ENCODE data around the gene KRT6A.
"Not testable (repeated sequence)": the region's sequence is repeated elsewhere in the genome, so short reads cannot be mapped to it uniquely, and the experiment has no call there.

Gene KRT6A

DNA sequence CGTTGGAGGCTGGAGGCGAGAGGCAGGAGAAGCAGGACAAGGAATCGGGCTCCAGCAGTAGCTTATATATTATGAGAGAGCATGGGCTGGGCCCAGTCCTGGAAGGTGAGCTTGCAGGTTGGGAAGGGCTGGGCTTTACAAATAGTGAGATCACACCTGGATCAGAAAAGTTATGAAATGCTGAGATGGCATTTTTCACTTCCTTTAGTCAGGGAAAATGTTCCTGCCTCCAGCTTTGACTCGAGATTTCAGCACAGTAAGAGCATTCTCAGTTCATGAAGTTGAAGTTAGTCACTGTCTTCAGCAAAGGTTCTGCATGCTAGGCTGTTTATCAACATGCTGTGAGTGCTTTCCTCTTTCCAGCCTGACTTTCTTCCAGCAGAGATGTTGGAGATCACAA, 19.3 kb downstream of the KRT6A start, which contains the start of gene KRT6C:
Gene KRT6C (minus strand): TSS at position 38 of the 400 bp plus-strand sequence. CDS start 68 bp downstream, outside the sequence.
- DNase-seq, result no peak

DNA sequence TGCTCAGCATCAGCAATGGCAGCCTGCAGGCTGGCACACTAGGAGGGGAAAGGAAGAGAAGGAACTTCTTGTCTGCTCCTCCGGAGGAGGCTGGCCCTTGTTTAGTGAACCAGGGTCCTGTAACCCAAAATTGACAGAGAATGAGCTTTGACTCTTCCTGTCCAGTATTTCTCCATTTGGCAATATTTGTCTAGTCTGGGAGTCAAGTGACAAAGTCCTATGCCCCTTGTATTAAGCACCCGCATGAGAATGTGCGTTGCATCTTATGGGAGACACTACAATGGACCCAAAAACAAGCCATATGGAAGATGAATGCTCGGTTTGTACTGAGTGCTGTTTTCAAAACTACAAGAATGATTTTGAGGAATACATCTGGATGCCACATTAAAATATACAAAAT, 23.2 kb downstream of the KRT6A start:
- no peak for DNase-seq

DNA sequence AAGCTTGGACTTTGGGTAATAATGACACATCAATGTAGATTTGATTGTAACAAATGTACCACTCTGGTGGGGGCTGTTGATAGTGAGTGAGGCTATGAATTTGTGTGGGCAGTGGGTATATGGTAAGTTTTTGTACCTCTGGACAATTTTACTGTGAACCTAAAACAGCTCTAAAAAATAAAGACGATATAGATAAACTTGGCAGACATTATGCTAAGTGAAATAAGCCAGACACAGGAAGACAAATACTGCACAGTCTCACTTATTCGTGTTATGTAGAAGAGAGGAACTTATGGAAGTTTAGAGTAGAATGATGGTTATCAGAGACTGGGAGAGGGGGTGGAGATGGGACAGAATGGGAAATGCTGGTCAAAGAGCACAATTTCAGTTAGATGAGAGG, 28.2 kb downstream of the KRT6A start:
- no peak for DNase-seq

DNA sequence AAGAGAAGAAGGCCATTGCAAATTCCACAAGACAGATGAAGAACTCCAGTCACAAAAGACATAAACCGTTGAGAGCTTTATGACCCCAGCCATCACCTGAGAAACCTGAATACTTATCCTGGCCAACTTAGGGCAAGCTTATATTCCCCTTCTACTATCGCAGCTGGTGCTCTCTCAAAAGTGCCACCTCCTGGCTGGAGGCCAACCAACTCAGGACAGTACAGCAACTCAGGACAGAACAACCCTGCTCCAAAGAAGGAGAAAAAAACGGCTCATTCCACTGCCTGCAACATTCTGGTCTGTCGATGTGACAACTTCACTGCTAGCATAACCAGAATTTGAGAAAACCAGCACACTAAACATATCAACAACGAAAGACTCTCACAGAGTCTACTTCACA, 31.4 kb downstream of the KRT6A start:
- no peak for DNase-seq

DNA sequence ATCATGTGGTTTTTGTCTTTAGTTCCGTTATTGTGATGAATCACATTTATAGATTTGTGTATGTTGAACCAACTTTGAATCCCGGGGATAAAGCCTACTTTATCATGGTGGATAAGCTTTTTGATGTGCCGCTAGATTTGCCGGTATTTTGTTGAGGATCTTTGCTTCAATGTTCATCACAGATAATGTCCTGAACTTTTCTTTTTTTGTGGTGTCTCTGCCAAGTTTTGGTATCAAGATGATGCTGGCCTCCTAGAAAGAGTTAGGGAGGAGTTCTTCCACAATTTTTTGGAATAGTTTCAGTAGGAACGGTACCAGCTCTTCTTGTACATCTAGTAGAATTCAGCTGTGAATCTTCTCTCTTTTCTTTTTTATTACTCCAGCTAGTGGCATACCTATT, 34.2 kb downstream of the KRT6A start:
- no peak for DNase-seq

DNA sequence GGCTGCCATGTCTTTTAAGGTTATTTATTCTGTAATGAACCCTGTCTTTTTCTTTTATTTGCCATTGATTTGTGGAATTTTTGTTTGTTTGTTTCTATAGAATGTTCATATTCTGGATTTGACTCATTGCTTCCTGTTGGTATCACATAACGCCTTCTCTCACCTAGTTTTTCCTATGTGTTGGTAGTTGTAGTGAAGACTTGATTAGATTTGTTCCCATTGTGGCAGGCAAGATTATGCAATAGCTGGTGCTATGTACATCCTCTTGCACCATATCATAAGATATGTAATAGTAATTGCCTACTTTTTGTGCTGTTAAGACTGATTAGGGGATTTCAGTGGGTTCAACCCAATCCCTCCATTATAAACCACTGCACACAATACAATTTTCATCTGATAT, 37.2 kb downstream of the KRT6A start:
- no peak for DNase-seq

DNA sequence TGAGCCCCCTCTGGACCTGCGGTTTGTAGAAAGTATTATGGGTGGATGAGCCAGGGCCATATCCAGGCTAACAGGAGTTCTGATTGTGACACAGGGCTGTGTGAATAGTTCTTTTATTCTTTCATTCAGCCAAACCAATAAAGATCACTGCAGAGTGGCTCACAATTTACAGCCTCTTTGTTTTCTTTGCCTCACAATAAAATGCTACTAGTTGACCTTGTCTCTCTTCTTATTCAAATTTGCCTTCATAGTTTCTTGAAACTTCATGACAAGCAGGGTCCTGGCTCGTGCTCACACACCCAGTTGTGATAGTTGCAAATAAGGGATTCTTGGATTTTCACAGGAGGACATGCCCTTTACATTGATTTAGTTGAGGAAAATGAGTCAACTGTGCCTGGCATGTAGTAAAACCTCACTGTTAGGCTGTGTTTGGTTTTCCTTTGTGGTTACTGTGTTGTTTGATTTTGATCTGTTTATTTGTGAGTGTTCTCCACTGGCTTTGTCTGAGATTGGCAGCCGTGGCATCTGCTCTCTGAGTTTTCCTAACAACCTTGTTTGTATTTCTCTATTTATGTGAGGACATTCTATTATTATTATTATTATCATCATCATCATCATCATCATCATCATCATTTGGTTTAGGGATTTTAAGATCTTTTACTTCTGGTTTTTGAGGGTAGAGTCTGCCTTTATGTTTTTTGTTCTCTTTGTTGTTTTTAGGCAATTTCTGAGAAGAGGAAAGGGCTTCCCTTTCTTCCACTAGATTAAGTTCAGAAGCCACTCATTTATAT, 38.5 kb downstream of the KRT6A start:
- peak in 1 of 56 donors; percentile 7 for DNase-seq

DNA sequence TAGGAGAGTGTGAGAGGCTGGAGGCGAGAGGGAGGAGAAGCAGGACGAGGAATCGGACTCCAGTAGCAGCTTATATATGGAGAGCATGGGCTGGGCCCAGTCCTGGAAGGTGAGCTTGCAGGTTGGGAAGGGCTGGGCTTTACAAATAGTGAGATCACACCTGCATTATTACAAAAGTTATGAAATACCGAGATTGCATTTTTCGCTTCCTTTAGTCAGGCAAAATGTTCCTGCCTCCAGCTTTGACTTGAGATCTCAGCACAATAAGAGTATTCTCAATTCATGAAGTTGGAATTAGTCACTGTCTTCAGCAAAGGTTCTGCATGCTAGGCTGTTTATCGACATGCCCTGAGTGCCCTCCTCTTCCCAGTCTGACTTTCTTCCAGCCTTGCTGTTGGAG, 41.0 kb downstream of the KRT6A start, which contains the start of gene KRT6B:
Gene KRT6B (minus strand): TSS at position 46 of the 400 bp plus-strand sequence. CDS start 68 bp downstream, outside the sequence.
- no peak for DNase-seq

DNA sequence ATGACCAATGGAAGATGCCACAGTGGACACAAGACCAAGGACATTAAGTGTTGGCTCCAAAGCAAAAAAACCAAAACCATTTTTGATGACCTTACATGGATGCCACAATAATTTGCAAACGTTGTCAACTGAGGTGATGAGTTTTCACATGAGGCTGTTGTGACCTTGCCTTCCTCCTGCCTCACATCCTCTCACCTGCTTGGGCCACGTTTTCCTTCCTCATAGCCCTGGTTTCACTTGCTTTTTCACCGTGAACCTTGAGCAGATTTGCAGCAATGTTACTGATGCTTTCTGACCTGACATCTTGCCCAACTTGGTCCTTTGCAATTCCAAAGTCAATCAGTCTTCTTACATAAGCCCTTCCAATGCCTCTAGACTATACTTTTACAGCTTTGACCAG, 44.8 kb downstream of the KRT6A start:
- no peak for DNase-seq

DNA sequence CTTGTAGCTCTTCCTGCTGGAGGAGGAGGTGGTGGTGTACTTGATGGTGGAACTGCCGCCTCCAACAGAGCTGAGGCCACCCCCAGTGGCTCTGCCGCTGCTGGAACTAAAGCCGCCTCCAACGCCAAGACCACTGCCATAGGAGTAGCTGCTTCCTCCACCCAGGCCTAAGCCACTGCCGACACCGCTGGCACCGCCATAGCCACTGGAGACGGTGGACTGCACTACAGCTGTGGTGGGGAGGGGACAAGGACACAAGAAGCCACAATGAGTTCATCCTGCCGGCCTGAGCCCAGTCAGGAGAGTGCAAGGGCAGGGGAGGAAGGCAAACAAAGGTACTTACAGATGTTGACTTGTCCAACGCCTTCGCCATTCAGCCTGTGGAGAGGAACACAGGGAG, 45.9 kb downstream of the KRT6A start:
- DNase-seq, result not testable (repeated sequence)

DNA sequence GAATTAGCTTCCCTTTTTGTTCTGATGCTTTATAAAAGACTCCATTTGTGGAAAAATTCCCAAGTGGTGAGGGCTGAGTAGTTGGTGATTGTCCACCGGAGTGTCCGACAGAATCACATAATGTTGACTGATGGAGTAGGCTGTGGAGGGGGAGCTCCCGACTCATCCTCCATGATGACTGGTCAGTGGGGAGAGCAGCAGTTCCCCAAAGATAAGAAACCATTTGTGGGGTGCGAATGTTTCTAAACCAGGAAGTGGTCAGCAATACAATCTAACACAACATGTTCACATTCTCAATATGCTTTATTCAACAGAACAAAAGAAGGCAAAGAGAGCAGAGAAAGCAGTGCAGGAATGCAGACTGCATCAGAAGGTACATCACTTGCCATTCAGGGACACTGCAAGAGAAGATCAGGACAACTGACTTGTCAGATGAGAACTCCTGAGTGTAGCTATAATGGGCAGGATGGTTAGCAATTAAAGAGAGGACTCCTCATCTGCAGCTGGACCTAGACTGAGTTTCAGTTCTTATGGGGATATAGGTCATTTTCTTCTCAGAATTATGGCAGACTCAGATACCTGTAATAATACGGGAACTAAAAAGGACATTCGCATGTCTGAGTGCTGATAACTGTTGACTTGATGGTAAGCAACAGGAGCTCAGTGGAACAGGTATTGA, 46.6 kb downstream of the KRT6A start:
- no peak for DNase-seq

DNA sequence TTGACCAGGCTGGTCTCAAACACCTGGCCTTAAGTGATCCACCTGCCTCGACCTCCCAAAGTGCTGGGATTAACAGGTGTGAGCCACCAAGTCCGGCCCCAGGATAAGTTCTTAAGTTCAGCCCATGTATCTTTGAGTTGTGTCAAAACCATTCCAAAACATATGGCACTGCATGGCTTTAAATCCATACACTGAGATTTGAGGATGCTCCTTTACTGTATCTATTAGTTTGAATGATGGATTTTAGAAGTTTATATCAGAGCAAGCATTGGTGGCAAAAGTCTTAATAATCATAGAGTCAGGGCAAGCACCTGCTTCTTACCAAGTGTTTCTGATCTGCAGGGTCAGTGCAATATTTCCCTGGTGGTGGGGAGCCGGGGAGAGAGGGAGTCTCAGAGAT, 47.2 kb downstream of the KRT6A start:
- DNase-seq, result no peak

DNA sequence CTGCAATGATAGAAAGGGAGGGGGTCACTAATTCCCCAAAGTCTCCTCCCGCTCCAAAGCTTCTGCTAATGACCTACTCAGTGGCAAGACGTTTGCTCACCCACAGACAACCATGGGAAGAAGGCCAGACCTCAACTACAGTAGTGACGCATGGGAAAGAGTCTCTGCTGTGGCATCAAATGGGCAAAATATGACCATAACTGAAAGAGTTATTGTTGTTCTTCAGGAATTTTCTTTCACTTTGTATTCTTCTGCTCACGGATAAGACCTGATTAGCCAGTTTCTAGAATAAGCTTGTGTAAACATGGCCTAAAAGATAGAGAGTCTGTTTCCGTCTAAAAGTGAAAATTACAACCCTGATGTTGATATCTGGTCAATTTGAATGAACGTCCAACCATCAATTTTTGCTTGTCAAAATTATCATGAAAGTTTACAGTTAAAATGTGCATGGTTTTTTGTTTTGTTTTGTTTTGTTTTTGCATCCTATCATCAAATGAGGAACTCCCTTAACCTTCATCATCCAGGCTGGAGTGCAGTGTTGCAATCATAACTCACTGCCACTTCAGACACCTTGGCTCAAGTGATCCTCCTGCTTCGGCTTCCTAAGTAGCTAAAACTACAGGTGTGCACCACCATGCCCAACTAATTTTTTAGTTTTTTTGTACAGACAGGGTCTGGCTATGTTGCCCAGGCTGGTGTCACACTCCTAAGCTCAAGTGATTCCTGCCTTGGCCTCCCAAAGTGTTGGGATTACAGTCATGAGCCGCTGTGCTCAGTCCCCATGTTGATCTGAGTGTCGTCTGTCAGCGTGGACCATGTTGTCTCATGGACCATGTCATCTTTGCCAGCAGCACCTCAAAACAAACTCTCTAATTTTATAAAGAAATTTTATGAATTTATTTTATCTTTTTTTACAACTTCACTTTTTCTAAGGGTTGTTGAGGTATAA, 48.1 kb downstream of the KRT6A start:
- DNase-seq, result no peak

DNA sequence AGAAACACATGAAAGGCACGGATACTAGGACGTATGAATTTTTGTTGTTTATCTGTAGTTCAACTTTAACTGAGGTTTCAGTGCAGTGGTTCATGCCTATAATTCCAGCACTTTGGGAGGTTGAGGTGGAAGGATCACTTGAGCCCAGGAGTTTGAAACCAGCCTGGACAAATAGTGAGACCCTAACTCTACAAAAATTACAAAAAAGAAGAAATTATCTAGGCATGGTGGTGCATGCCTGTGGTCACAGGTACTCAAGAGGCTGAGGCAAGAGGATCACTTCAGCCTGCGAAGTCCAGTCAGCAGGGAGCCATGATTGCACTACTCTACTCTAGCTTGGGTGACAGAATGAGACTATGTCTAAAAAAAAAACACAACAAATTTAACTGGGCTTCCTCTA, 49.1 kb downstream of the KRT6A start:
- no peak for DNase-seq

DNA sequence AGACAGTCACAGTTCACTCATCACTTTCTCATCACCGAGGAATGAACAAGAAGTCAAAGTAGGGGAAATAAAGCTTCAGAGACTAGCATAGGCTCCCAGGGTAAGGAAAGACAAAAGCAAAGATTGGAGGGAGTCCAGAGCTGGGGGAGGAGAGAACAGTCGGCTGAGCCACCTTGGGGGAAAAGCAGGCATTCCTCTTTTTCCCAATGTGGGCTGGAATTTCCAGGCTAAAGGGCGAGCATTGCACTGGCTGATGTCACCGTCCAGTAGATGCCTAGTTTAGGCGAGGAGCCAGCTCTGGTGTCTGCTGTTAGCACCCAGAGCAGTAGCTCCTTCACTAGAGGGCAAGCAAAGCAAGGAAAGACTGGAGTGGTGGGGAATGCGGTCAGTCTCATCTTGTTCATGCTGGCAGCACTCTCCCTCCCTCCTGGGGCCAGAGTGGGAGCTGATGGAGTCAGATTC, 50.4 kb downstream of the KRT6A start:
- peak in 1 of 56 donors; percentile 13 for DNase-seq

DNA sequence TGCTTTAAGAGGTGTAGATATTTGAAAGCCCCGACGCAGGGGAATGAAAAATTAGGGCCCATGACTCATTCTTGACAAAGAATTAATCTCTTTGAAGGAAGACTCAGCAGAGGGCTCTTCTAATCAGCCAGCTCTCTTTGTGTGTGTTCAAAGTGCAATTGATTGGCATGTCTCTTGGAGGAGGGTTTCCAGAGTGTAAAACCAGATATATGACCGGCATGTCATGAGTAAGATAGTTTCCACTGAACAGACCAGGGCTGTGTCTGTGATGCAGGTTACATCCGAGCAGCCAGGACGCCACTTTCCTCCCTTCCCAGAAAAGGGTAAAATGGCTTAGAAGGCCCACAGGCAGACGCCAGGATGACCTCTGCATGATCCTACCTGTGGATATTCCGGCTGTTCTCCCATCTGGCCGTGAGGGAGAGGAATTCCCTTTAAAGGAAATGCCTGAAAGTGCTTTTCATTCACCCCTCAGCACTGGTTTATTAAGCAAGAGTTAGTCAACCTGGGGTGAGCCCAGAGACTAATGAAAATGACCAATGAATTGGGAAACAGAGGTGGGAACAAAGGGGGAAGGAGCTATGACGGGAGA, 51.6 kb downstream of the KRT6A start:
- DNase-seq, result no peak

DNA sequence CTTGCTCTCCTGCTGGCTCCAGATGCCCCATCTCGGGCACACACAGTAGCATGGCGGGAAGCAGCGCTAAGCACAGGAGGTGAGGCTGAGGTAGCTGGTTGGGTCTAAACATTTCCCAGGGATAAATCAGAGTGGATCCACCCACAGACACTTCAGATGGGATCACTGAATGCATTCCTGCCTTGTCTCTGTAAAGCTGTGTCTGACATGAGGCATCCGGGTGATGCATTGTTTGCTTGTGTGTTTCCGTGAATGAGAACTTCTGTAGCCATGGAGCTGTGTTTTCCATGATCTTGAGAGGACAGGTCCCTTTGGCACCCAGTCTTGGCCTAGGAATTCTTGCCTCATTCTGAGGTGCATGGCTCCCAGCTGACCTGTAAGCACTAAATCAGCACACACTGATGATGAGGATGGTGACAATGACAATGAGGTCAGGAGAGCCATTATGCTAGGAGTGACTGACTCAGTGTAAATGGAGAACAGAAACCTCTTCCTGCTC, 52.2 kb downstream of the KRT6A start:
- no peak for DNase-seq

DNA sequence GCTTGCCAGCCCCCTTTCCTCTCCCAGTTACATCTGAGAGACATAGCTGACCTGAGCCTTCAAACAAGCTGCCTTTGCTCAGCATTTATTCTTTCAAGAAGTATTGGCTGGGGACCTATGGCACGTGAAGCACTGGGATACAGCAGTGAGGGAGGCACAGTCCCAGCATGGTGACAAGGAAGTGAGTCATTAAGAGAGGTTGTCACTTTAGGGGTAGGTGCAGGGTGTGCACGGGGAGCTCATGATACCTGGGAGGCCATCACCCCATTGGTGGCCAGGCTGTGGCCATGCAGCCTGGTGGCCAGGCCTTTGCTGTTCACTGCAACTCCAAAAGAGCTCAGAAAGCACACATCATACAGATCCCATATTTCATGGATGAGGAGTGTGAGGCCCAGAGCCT, 53.2 kb downstream of the KRT6A start:
- no peak for DNase-seq

DNA sequence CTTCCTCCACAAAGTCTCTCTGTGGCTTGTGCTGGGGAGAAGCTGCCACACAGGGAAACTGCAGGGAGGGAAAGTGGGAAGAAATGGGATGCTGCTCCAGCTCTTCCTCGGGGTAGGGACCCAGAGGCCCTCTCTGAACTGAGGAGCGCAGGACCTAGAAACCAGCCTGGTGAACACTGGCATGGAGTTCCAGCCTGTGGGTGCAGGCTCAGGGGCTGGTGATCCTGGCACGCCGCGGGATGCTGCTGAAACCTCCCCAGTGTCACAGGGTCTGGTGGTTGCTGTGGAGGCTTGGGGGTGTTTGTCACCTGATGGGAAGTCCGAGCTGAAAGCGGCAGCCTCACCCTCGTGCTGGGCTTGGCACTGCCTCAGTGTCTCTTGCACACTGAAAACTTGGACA, 53.6 kb downstream of the KRT6A start:
- DNase-seq, result no peak

DNA sequence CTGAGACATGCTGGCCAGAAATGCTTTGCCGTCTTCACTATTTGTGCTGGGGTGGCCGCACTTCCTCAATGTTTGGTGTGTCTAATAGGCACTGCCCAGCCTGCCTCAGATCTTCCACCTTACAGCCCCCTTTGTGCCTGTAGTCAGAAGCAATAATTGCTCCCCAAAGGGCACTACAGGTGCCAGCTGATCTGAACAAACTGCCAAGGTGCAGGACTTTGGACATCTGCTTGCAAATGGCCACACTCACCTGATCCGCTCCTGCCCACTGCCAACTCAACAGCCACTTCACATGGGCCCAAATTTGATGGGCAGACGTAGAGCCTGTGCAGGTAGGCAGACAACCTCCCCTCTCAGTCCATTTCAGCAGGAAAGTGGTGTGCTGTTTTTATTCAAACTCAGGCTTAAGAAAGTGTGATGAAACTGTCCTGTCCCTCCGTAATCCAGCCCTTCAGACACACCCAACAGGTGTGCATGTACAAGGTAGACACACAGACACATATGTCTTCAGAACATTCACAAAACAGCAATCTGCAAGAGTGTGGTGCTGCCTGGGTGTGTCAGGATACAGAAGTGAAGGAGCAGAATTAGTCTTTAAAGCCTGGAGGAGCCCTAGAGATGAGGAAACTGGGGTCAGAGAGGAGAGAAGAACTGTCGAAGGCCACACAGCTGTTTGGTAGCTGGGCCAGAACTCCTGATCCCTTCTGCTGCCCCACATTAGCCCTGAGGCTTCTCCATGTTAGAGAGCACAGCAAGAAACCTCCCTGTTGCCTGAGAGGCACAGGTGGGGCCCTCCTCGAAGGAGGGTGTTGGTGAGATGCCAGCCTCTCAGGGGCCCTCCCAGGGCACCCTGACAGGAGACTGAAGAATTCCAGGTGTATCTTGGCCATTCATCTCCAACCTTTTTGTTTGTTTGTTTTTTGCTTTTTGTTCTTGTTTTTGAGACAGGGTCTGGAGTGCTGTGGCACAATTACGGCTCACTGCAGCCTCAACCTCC, 54.5 kb downstream of the KRT6A start:
- no peak for DNase-seq
